LNCaP clone FGC (cell line): ENCODE measurements around the gene INO80E.
"Not testable (repeated sequence)": the region's sequence is repeated elsewhere in the genome, so short reads cannot be mapped to it uniquely, and the experiment has no call there.

Experiments
- DNase-seq: peaks from one replicate; pipeline ENCODE4 v3.0.0-alpha.2; 2011; ENCODE audit warnings: low read depth
- H3K4me3 ChIP-seq: 2 replicates; pipeline ENCODE4 v1.5.1; 2011; ENCODE audit warnings: mild to moderate bottlenecking, low read depth, low read length, control low read depth
- CTCF ChIP-seq: IDR thresholded peaks from 2 replicates; pipeline ENCODE4 v1.5.1; 2012; ENCODE audit warnings: mild to moderate bottlenecking; ENCODE audit not compliant: control insufficient read depth, insufficient read depth; ENCODE audit errors: extremely low read depth

The INO80E gene

GRCh38 chr16:30040221-30040620 is 44.2 kb downstream of the INO80E start:
- no peak for TF ChIP-seq CTCF
- no peak for DNase-seq
- H3K4me3 ChIP-seq = no peak overlapping the region

GRCh38 chr16:30040690-30041089 is 44.6 kb downstream of the INO80E start:
- H3K4me3 ChIP-seq, DNase-seq: not testable (repeated sequence)

GRCh38 chr16:30041841-30042240 is 45.8 kb downstream of the INO80E start:
- 0 out of 2 replicates have a peak, but pooled peaks have one; percentile 6 for TF ChIP-seq CTCF
- H3K4me3 ChIP-seq = no peak overlapping the region
- no peak for DNase-seq

DNA sequence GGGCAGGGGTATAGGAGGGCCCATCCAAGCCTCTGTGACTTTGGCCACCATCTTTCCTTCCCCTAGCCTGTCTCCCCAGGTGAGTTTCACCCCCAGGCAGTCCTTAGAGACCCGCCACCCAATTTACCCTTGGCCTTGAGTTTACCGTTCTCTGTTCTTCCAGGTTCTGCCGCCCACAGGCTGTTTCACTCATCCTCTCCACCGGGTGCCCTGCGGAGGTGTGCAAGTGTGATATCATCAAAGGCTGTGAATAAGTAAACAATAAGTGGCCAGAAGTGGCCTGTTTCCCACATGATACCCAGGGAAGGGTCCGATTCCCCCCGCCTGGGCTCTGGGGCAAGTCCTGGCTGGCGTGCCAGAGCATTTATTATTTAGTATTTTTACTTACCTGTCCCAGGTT is 50.1 kb downstream of the INO80E start:
- DNase-seq = no peak
- no peak for TF ChIP-seq CTCF
- H3K4me3 ChIP-seq = no peak overlapping the region

DNA sequence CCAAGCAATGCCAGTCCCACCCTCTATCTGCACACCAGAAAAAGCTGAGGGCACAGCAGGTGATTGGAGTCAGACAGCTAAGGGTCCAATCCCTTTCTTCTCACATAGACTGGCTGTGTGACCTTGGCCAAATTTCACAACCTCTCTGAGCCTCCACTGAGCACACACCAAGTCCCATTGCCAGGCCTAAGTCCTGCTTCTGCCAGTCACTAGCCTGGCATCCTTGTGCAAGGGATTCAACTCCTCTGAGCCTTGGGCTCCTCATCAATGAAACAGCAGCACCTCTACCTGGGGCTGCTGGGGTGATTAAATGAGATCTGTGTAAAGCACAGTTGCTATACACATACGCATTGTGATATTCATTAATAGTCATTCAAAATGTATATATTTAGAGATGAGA is 50.5 kb downstream of the INO80E start:
- no peak for TF ChIP-seq CTCF
- no peak for DNase-seq
- no peak overlapping the region for H3K4me3 ChIP-seq

DNA sequence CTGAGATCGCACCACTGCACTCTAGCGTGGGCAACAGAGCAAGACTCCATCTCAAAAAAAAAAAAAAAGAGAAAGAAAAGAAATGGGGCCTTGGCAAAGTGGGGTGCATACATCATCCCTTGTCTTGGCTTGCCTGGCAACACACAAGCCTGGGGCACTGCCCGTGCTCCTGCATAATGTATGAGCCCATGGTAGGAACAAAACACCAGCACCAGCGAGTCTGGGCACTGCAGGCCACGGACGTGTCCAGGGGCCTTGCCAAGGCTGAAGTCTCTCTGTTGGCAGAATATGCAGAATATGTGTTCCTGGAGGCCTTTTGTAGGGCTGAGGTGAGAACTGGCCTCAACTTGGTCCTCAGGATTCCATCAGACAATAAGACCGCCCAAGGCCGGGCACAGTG is 53.8 kb downstream of the INO80E start:
- DNase-seq = no peak
- no peak for TF ChIP-seq CTCF
- no peak overlapping the region for H3K4me3 ChIP-seq

DNA sequence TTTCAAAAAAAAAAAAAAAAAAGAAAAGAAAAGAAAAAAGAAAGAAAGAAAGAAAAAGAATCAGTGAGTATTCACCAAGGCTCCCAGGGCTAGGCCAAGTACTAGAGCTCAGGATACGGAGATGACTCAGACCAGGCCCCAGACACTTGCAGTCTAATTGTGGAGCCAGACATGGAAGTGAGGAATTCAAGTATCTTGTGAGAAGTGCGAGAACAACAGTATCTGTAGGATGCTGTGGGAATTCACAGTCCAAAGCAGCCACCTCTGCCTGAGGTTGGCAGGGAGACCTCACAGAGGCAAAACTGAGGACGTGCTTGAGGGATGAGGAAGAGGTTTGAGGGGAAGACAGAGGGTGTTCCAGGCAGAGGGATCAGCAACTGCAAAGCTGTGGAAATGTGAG is 55.5 kb downstream of the INO80E start:
- DNase-seq = no peak
- TF ChIP-seq CTCF = no peak
- H3K4me3 ChIP-seq = no peak overlapping the region
